Measurements from ENCODE around the gene NPTX2. TPM values are rescaled to one million over a fixed set of nuclear protein-coding genes. Genes with fewer than 3 reads are reported as not detected.

NPTX2 gene
- total RNA-seq, 4 donors from 2014 or later, result 22.4 to 52.5 (median 30.1) TPM

GRCh38 chr7:98599886-98600285 is 17.2 kb upstream of the NPTX2 start:
- H3K4me1 ChIP-seq, result no peaks in the 10 kb centered on the region
- no peaks in the 10 kb centered on the region for H3K36me3 ChIP-seq
- WGBS, result 93% methylated on average over 6 of the region's 6 CpGs
- no peak overlapping the region for H3K4me3 ChIP-seq
- intact Hi-C loops (cut with DNase I), result no loop called here
- H3K27me3 ChIP-seq, result peaks cover 0 to 8% (median 0%) of the 10 kb centered on the region in 4 donors
- DNase-seq (ENCODE audit: extremely low spot score), result no peak
- H3K9me3 ChIP-seq, result no peaks in the 10 kb centered on the region
- H3K27ac ChIP-seq (replicated peaks in 1 of 4), result no peak overlapping the region
- TF ChIP-seq POLR2AphosphoS5 (IDR thresholded peaks at IDR 0.05) (no peak), POLR2A (IDR thresholded peaks at IDR 0.05; ENCODE audit: low read depth) (no peak), CTCF (IDR thresholded peaks at IDR 0.05) (no peak), EP300 (IDR thresholded peaks at IDR 0.05) (no peak)

DNA sequence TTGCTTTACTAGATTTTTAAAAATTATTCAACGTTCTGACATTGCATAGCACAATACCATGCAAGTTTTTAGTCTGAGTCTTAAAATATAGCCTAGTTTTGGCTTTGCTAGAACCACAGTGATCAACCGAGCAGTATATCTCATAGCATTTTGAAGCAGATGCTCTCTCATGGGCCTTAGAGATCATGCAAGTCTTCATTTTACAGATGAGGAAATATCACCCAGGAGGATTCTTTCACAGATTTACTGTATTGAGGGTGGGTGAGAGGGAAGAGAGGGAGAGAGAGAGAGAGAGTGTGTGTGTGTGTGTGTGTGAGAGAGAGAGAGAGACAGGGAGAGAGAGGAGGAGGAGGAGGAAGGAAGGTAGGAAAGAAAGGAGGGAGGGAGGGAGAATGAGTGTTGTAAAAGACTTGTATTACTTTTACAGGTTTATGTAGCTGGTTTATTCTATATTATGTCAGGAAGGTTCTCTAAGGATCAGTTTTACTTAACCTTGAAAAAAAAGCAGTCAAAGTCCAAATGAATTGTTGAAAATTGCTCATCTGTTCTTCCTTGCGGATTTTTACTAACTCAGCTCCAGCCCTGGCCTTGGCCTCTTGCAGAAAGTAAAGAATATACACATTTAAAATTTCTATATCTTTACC is 14.2 kb upstream of the NPTX2 start:
- Histone ChIP-seq H3K27me3 (peaks cover 0 to 6% (median 0%) of the 10 kb centered on the region in 4 donors), H3K36me3 (no peaks in the 10 kb centered on the region), H3K4me3 (no peak overlapping the region), H3K9me3 (no peaks in the 10 kb centered on the region), H3K4me1 (no peaks in the 10 kb centered on the region), H3K27ac (replicated peaks in 1 of 4) (no peak overlapping the region)
- intact Hi-C loops (cut with DNase I), result no loop called here
- 66% methylated on average over 3 of the region's 3 CpGs for WGBS
- TF ChIP-seq CTCF (IDR thresholded peaks at IDR 0.05) (no peak), POLR2AphosphoS5 (IDR thresholded peaks at IDR 0.05) (no peak), POLR2A (IDR thresholded peaks at IDR 0.05; ENCODE audit: low read depth) (no peak), EP300 (IDR thresholded peaks at IDR 0.05) (no peak)
- DNase-seq (ENCODE audit: extremely low spot score), result no peak

GRCh38 chr7:98603399-98603788 is 13.7 kb upstream of the NPTX2 start:
- Histone ChIP-seq H3K27ac (replicated peaks in 1 of 4) (no peak overlapping the region), H3K4me3 (no peak overlapping the region), H3K36me3 (no peaks in the 10 kb centered on the region), H3K9me3 (no peaks in the 10 kb centered on the region), H3K4me1 (no peaks in the 10 kb centered on the region), H3K27me3 (peaks cover 0 to 6% (median 0%) of the 10 kb centered on the region in 4 donors)
- WGBS, result 77% methylated on average over 3 of the region's 3 CpGs
- DNase-seq (ENCODE audit: extremely low spot score), result no peak
- no peak for TF ChIP-seq CTCF (IDR thresholded peaks at IDR 0.05)
- TF ChIP-seq EP300 (IDR thresholded peaks at IDR 0.05), result no peak
- TF ChIP-seq POLR2AphosphoS5 (IDR thresholded peaks at IDR 0.05), result no peak
- no peak for TF ChIP-seq POLR2A (IDR thresholded peaks at IDR 0.05; ENCODE audit: low read depth)
- intact Hi-C loops (cut with DNase I), result no loop called here

DNA sequence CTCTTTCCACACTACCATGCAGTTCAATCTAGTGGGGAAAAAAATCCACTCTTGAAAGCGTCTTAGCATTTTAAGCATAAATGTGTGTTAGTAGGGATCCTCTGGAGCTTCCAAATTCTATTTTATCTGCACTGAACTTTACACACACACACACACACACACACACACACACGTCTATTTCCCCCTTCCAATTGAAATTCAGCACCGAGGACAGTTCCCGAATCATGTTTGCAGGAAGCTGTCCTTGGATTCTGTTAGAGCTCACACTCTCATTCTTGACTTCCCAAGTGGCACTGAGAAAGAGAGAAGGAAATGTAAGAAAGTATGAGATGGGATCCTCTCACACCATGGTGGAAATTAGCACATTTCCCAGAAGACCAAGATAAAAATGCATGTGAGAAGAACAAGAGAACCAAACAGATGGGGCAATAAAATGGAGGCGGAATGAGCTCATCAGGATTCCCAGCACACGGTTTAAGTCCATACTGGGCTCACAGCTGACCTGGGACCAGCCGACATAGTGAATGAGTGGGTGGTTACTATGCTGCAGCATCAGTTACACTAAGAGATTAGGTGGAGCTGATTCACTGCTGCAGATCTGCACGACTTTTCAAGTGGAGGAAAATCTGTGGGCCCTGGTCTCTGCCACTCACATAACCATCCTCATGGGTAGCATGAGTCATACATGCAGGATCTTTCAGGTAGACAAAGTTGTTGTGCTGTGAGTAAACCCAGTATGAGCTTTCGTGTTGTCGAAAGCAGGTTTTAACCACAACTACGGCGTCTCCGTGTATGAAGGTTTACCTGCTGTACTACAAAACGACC is 3.3 kb upstream of the NPTX2 start:
- intact Hi-C loops (cut with DNase I), result no loop called here
- Histone ChIP-seq H3K4me1 (peaks cover 5 to 23% (median 18%) of the 10 kb centered on the region in 4 donors), H3K27me3 (peaks cover 0 to 65% (median 12%) of the 10 kb centered on the region in 4 donors), H3K4me3 (no peak overlapping the region), H3K36me3 (no peaks in the 10 kb centered on the region), H3K9me3 (peaks cover 0 to 7% (median 0%) of the 10 kb centered on the region in 4 donors), H3K27ac (replicated peaks in 1 of 4) (no peak overlapping the region)
- 57% methylated on average over 14 of the region's 14 CpGs for WGBS
- DNase-seq (ENCODE audit: extremely low spot score), result no peak
- TF ChIP-seq POLR2AphosphoS5 (IDR thresholded peaks at IDR 0.05), result no peak
- TF ChIP-seq CTCF (IDR thresholded peaks at IDR 0.05), result no peak
- no peak for TF ChIP-seq POLR2A (IDR thresholded peaks at IDR 0.05; ENCODE audit: low read depth)
- no peak for TF ChIP-seq EP300 (IDR thresholded peaks at IDR 0.05)
